Right hindlimb (tissue), 1 donor: ENCODE results near the gene DLX5.

Experiments used
- DNase-seq: peaks from one replicate; pipeline ENCODE4 v3.0.0-alpha.2; 2018

DLX5 gene

DNA sequence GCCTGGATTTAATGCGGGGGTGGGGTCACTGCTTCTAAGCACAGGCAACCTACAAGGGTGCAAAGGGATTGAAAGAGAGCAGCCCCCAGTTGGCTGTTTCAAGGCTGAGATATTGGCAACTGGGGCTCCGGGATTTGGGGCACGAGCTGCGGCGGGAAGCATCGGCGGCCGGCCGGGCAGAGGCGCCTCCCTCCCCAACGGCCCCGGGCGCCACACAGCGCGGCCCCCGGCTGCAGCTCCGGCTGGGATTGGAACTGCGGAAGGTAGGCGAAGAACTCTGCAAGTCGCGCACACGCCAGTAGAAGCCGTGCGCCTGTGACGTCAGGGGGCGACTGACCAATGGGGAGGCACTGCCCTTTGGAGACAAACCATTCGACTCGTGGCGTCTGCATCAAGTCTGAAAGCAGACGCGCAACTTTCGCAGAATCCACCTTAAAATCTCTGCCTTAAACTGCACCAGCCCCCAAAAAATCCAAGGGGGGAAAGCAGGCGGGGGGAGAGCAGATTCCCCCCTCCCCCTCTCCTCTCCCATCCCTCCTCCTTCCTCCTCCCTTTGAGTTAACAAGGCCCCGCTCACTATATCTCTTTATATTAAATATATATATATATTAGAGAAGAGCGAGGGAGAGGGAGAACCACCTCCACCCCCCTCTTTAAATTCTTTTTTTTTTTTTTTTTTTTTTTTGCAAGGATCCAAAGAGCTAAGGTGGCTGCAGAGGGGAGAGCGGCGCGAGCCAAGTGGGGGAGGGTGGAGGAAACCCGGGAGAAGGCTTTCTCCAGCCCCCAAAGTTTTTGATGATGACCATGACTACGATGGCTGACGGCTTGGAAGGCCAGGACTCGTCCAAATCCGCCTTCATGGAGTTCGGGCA, 19.2 kb downstream of the DLX5 start, which contains the start of gene DLX6:
Gene DLX6, plus strand, starts transcription at position 371 of the 872 bp plus-strand sequence. Its CDS starts 425 bp downstream, at position 796.
- peak; percentile 88 for DNase-seq

GRCh38 chr7:97004247-97005182, 20.1 kb downstream of the DLX5 start:
- no peak for DNase-seq

- DNase-seq: no peak
Measured at GRCh38 chr7:97003262-97004246, 21.1 kb downstream of the DLX5 start.

GRCh38 chr7:97002555-97003261, 21.9 kb downstream of the DLX5 start:
- DNase-seq: no peak

DNA sequence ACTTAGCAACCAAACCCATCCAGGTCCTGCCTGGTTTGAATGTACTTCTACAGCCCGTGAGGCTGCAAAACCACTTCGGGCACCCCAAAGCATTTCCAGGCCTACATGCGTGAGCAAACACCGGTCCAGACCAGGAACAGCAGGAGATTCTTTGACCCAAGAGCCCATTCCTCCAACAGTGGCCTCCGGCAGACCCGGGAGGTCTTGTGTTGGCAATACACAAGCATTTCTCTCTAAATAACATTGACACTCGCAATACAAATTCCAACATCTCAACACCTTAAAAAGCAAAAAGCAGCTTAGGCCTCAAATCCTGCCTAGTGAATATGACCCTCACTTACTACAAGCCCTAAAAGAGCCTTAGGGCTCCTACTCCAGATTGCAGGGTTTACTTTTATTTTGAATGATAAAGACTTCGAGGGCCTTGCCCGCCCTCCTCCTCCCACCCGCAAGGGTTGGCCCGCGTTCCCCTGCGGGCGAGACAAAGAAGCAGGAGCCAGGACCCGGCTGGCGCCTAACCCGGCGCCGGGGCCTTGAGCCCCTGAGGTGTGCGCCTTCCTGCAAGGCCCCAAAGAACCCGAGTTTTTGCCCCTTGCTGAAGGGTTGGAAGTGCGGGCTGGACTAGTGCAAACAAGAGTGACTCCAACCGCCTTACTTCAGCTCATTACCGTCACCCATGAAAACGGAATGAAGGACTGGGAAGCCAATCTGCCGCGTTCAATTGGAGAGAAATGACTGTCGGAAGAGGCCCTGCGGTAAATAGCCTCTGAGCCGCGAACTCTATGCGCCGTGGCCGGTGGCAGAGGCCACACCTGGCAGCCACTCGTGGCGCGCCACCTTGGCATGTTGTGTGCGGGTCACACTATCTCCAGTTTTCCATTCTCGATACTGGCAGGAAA, 22.7 kb downstream of the DLX5 start:
- DNase-seq: no peak

DNA sequence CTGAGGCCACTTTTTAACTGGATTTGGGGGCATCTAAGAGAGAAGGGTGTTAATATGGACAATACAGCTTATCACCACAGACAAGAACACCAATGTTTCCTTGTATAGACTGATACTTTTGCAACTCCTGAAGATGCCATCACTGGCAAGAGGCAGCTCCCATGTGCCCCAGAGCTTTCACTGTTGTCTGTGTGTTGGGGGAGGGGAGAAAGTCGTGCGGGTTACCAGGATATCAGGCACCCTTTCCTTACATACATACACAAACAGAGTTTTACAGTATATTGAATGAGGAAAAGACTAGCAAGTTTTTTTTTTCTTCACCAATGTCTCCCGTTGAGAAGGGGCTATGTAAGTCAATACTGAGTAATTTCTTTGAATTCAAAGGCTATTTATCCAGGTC, 23.4 kb downstream of the DLX5 start:
- DNase-seq: no peak

GRCh38 chr7:96998744-96999143, 25.9 kb downstream of the DLX5 start:
- no peak for DNase-seq

DNA sequence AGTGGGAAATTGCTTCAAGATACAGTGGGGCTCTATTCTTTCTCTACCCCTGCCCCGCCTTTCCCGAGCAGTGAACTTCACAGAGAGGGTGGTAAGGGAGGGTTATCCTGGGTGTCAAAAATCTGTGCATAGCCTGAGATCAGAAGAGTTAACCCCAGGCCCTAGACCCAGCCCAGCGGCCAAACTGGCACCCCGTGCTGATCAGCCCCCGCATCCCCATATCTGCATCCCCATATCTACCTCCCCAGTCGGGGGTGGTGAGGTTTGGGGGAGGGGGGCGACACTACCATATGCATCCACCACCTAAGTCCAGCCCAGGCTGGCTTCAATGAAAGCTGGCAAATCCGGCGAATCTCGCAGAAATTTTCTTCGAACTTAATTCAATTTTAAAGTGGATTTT, 26.3 kb downstream of the DLX5 start:
- no peak for DNase-seq

DNA sequence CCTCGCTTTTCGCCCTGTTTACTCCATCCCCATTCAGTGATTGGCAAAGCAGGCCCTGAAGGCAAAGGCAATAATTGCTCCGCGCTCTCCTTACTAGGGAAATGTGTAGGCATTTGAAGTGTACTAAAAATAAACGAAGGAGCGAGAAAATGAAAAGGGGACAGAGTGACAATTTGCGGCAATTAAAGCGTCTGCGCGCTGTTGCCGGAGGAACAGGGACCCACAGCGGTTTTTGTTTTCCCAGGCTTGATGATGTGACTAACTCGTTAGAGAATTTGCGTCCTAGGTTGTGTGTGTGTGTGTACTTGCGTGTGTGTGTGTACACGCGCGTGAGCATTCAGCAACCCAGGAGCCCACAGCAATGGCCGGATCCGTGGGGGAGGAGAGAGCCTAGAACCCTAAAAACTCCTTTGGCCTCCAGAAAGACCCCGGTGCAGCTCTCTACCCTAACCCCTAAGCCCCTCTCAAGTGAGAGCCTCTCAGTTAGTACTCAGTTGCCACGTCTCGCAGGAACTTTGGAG, 27.1 kb downstream of the DLX5 start:
- DNase-seq: no peak

GRCh38 chr7:96996958-96997511, 27.6 kb downstream of the DLX5 start:
- DNase-seq: no peak

DNA sequence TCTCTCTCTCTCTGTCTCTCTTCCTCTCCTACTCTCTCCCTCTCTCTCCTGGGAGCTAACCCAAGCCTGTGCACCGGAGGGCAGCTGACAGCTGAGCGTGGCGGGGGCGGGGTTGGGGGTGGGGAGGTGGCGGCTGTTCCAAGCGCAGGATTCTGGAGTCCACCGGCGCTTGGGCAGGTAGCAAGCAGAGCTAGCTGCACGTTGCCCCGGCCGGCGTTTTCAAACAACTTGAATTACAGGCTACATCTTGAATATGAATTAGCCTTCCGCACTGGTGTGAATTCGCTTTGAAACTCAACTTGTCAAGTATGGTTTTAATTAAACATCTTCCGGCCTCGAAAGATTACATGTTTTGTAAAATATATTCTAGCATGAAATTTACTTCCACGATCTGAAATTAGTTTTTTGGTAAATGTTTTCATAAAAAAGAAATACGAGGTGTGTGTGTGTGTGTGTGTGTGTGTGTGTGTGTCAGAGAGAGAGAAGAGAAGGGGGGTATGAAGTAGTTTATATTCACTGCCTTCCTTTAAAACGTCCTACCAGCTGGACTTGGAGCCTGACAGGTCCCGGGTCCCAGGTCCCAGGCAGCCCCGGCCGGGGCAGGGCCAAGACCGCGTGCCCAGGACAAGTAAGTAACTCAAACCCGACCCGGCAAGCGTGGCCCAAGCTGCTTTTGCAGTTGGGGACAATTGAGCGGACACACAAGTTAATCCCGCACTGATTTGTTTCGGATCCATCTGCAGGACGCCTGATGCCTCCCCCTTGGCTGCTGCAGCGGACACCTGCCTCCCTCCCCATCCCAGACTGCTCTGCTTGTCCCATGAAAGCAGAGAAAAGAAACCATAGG, 28.3 kb downstream of the DLX5 start:
- DNase-seq: no peak

- DNase-seq: no peak
Measured at GRCh38 chr7:96995406-96996110, 29.1 kb downstream of the DLX5 start.

GRCh38 chr7:96993980-96994379, 30.7 kb downstream of the DLX5 start:
- DNase-seq: no peak

DNA sequence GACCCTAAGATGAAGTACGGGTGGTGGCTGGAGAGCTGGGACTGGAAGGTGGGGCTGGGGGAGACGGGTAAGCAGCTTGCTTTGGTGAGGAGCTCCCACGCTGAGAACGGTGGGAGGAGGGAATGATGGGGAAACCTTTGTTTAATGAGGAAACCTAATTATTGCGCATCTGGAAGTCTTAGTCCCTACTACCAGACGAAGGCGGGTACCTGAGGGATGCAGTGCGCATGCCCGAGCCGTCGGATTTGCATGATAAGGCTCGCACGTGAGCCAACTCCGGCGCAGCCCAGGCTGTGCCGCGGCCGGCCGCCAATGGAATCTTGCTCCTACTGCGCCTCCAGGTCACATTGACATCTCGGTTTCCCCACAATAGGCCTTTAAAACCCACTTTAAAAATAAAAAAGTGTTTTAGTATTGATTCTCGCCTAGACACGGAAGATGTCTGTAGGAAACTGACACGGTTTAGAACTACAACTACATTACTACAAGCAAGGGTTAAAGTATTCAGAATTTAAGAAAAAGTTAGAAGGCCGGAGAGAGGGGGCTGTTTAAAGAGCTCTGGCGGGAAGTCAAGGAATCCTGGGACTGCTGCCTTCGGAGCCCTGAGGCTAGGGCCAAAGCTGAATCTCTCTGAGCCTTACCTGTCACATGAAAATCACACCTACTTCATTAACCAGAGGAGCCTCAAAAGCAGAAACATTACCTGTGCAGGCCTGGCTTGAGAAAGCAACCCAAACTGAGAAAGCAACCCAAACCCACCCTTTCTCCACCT, 31.4 kb downstream of the DLX5 start:
- DNase-seq: no peak

DNA sequence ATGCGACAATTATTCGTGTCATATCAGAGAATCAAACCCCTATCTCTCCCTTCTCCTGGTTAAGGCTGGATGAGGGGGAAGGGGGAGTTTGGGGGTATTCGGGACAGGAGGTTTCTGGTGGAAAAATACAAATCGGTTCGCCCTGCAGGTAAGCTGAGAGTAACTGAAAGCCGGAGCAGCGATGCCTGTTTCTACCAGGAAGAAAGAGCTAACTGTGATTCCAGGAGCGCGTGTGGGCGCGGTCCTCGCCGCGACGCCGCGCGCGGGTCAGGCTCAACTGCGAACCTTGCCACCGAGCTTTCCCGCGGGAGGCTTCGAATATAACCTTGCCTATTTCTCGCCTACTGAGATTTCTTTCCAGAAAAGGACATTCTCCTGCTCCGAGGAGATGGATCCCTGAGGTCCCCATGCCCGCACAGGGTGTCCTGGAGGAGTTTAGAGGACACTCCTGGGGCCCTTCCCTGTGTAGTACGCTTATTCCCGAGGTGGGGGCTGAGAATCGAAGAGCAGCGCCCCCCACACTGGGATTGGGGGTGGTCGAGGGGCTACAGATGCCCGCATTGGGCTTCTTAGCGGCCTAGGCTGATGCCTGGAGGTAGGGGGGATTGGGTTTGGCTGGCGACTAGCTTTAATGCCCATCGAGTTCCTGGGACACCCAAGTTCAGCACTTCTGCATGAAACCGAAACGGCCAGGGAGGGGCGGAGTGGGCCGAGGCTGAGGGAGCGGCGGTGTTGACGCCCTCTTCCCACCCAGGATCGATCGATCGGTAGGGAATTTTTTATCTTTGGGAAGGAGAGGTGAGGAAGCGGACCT, 32.2 kb downstream of the DLX5 start:
- no peak for DNase-seq

DNA sequence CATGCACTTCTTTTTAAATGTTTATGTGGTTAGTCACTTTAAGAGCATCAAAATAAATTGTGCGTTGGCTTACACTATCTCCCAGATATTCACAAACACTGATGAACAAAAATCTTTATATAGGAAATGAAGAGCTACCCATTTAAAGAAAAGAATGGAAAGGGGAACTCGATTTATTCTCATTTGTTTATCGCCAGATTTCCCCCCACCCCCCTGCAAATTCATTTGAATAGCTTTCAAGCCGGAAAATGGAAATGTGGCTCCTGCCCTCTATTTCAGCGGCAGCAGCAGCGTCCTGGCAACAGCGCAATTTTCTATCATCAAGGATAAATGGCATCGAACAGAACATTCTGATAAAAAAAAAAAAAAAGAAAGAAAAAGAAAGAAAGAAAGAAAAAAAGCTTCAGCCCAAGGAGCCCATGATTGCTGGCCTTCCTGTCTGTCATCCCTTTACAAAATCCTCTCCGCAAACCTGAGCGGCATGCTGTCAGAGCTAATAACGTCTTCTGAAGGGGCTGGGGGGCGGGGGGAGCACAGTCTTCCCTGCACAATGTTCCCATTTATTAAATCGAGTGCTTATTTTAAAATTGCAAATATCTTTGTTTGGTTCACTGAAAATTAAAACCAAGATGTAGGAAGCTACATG, 33.0 kb downstream of the DLX5 start:
- no peak for DNase-seq
